HEK293 (cell line): ENCODE results near the gene ITGA5.
A peak's percentile ranks its signal among the peaks of the same experiment; 100 is the strongest.

ENCODE experiments used
- CTCF ChIA-PET: fragments of 350-600 bp; formaldehyde crosslinking; extraction: SDS; loops from one replicate; lab custom pipeline; 2021; ENCODE audit warnings: antibody characterized with exemption; lab: Yijun Ruan, JAX
- POLR2A ChIA-PET: fragments of 300-600 bp; formaldehyde crosslinking; extraction: SDS; loops from one replicate; lab custom pipeline; 2020; ENCODE audit warnings: antibody characterized with exemption, inconsistent platforms; lab: Yijun Ruan, JAX
- H3K27ac ChIP-seq: fragments of 200-500 bp; sonication (Bioruptor generic); 2 replicates; pipeline ENCODE4 v1.5.1; 2014; ENCODE audit warnings: low read depth, low read length, control low read depth, inconsistent platforms; ENCODE audit errors: extremely low read depth
- H3K36me3 ChIP-seq, 2 experiments: fragments of 200-500 bp in 1 of 2; sonication (Bioruptor generic) in 1 of 2; 1 replicate in 1 of 2; 2 replicates in 1 of 2; pipeline ENCODE4 v1.5.1; 2014 to 2017; ENCODE audit warnings: inconsistent platforms in 2 of 2, low read length in 2 of 2; ENCODE audit not compliant: control insufficient read depth in 2 of 2, insufficient read depth in 1 of 2
- H3K4me1 ChIP-seq: fragments of 200-500 bp; sonication (Bioruptor generic); 2 replicates; pipeline ENCODE4 v1.5.1; 2014; ENCODE audit warnings: mild to moderate bottlenecking, low read length, inconsistent platforms; ENCODE audit not compliant: control insufficient read depth, insufficient read depth
- H3K4me3 ChIP-seq: 2 replicates; pipeline ENCODE4 v1.5.1; 2011; ENCODE audit warnings: low read depth, mild to moderate bottlenecking, control low read depth, low read length, moderate library complexity
- H3K9me3 ChIP-seq: fragments of 200-500 bp; sonication (Bioruptor generic); 2 replicates; pipeline ENCODE4 v1.5.1; 2014; ENCODE audit warnings: low read depth, low read length, inconsistent platforms; ENCODE audit not compliant: control insufficient read depth, insufficient read depth
- FEZF1 ChIP-seq: fragments of 450-650 bp; formaldehyde crosslinking; IDR thresholded peaks from 2 replicates; pipeline ENCODE4 v1.5.1; 2016; ENCODE audit warnings: missing biosample characterization, missing genetic modification characterization
- KLF16 ChIP-seq: fragments of 450-650 bp; formaldehyde crosslinking; IDR thresholded peaks from 2 replicates; pipeline ENCODE4 v1.5.1; 2017; ENCODE audit warnings: missing biosample characterization, missing genetic modification characterization
- SCRT2 ChIP-seq: fragments of 450-650 bp; formaldehyde crosslinking; IDR thresholded peaks from 2 replicates; pipeline ENCODE4 v1.5.1; 2016; ENCODE audit warnings: missing biosample characterization, missing genetic modification characterization
- SETDB1 ChIP-seq: IDR thresholded peaks from one replicate; pipeline ENCODE4 v1.6.1; 2017; ENCODE audit warnings: mild to moderate bottlenecking, low read length, moderate library complexity, mixed read lengths; ENCODE audit not compliant: insufficient read length
- ZNF266 ChIP-seq: fragments of 450-650 bp; formaldehyde crosslinking; IDR thresholded peaks from 2 replicates; pipeline ENCODE4 v1.5.1; 2016; ENCODE audit warnings: missing biosample characterization, missing genetic modification characterization, low read depth
- ZNF274 ChIP-seq, 2 experiments: fragments of 200-500 bp in 1 of 2; fragments of 450-650 bp in 1 of 2; sonication (Bioruptor generic) in 1 of 2; formaldehyde crosslinking in 1 of 2; IDR thresholded peaks; 2 replicates each; pipeline versions ENCODE4 v1.5.1 to v1.6.1; 2014 to 2016; ENCODE audit warnings: borderline replicate concordance in 1 of 2, inconsistent platforms in 1 of 2, low read length in 1 of 2, missing biosample characterization in 1 of 2, missing genetic modification characterization in 1 of 2
- ZNF302 ChIP-seq: fragments of 450-650 bp; formaldehyde crosslinking; IDR thresholded peaks from 2 replicates; pipeline ENCODE4 v1.5.1; 2016; ENCODE audit warnings: missing biosample characterization, missing genetic modification characterization, low read depth
- ZNF354C ChIP-seq: fragments of 450-650 bp; formaldehyde crosslinking; IDR thresholded peaks from 2 replicates; pipeline ENCODE4 v1.5.1; 2016; ENCODE audit warnings: missing biosample characterization, missing genetic modification characterization, low read depth, borderline replicate concordance
- ZNF433 ChIP-seq: fragments of 450-650 bp; formaldehyde crosslinking; IDR thresholded peaks from 2 replicates; pipeline ENCODE4 v1.5.1; 2016; ENCODE audit warnings: missing biosample characterization, missing genetic modification characterization, low read depth
- ZNF561 ChIP-seq: fragments of 450-650 bp; IDR thresholded peaks from 2 replicates; pipeline ENCODE4 v1.5.1; 2018; ENCODE audit warnings: missing biosample characterization, missing genetic modification characterization, borderline replicate concordance
- ZNF610 ChIP-seq: fragments of 450-650 bp; formaldehyde crosslinking; IDR thresholded peaks from 2 replicates; pipeline ENCODE4 v1.5.1; 2016; ENCODE audit warnings: missing biosample characterization, missing genetic modification characterization, borderline replicate concordance
- ZNF664 ChIP-seq: fragments of 450-650 bp; formaldehyde crosslinking; IDR thresholded peaks from 2 replicates; pipeline ENCODE4 v1.5.1; 2016; ENCODE audit warnings: missing biosample characterization, missing genetic modification characterization
- ZNF677 ChIP-seq: fragments of 450-650 bp; IDR thresholded peaks from 2 replicates; pipeline ENCODE4 v1.5.0; 2018; ENCODE audit warnings: missing biosample characterization, mild to moderate bottlenecking, missing genetic modification characterization, moderate library complexity
- ZSCAN16 ChIP-seq: fragments of 450-650 bp; formaldehyde crosslinking; IDR thresholded peaks from 2 replicates; pipeline ENCODE4 v1.5.1; 2016; ENCODE audit warnings: missing biosample characterization, missing genetic modification characterization
- TF ChIP-seq, protein P1 (sequence below): fragments of 450-650 bp; IDR thresholded peaks from 2 replicates; pipeline ENCODE4 v1.5.1; 2018; ENCODE audit warnings: missing biosample characterization, mild to moderate bottlenecking, missing genetic modification characterization
- TF ChIP-seq, protein P2 (sequence below): fragments of 450-650 bp; formaldehyde crosslinking; IDR thresholded peaks from 2 replicates; pipeline ENCODE4 v1.5.1; 2016; ENCODE audit warnings: missing biosample characterization, missing genetic modification characterization, low read depth
- TF ChIP-seq, protein P3 (sequence below): fragments of 450-650 bp; formaldehyde crosslinking; IDR thresholded peaks from 2 replicates; pipeline ENCODE4 v1.5.1; 2016; ENCODE audit warnings: missing biosample characterization, missing genetic modification characterization

Gene ITGA5

DNA sequence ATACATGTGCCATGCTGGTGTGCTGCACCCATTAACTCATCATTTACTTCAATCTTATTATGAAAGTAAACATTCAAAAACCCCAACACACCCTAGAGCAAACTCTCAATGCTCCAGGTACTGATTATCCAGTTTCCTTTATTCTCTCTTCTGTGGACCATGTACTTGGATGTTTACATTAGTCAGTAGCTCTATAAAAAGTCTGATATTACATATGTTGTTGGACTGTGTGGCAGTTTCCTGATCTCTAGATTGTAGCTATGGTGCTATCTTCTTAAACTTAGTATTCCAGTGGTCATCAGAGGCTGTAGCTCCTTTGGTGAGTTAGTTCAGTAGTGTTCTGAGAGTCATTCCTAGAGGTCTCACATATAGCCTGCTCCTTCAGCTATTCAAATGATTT lies 25.1 kb upstream of the ITGA5 start:
- Histone ChIP-seq H3K4me1 (no peaks in the 10 kb centered on the region), H3K36me3 (no peaks in the 10 kb centered on the region), H3K27ac (no peak overlapping the region), H3K9me3 (no peaks in the 10 kb centered on the region), H3K4me3 (no peak overlapping the region)
- TF ChIP-seq ZNF561 (tag by site-specific recombination) (no peak), ZSCAN16 (no peak)
- TF ChIP-seq, protein P1, sequence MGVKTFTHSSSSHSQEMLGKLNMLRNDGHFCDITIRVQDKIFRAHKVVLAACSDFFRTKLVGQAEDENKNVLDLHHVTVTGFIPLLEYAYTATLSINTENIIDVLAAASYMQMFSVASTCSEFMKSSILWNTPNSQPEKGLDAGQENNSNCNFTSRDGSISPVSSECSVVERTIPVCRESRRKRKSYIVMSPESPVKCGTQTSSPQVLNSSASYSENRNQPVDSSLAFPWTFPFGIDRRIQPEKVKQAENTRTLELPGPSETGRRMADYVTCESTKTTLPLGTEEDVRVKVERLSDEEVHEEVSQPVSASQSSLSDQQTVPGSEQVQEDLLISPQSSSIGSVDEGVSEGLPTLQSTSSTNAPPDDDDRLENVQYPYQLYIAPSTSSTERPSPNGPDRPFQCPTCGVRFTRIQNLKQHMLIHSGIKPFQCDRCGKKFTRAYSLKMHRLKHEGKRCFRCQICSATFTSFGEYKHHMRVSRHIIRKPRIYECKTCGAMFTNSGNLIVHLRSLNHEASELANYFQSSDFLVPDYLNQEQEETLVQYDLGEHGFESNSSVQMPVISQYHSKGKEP (tag by site-specific recombination) = 0 out of 2 replicates have a peak, but pooled peaks have one; percentile 48
- CTCF ChIA-PET = interaction anchor here (0.6 to 33.6 kb wide), 11 partner anchors 11 to 587 kb away, joined by 3 to 924 read pairs (median 4); no protein-coding TSS in a partner anchor
- POLR2A ChIA-PET = no interaction called here

DNA sequence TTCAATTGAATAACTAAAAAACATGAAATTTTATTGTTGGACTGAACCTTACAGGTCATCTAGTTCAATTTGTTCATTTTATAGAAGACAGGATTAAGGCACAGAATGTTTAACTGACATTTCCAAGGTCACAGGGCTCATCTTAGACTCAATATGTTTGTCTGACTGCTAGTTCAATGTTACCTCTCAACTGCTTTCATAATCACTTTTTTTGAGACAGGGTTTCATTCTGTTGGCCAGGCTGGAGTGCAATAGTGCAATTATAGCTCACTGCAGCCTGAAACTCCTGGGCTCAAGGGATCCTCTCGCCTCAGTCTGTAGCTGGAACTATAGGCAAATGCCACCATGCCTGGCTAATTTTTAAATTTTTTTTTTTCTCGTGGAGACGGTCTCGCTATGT lies 24.4 kb upstream of the ITGA5 start:
- no peaks in the 10 kb centered on the region for H3K9me3 ChIP-seq
- ChIA-PET POLR2A (no interaction called here), CTCF (interaction anchor here (0.6 to 33.6 kb wide), 9 partner anchors 10 to 587 kb away, joined by 3 to 924 read pairs (median 3); no protein-coding TSS in a partner anchor)
- no peaks in the 10 kb centered on the region for H3K4me1 ChIP-seq
- no peak overlapping the region for H3K27ac ChIP-seq
- no peak for TF ChIP-seq KLF16 (tag by site-specific recombination)
- TF ChIP-seq, protein P2, sequence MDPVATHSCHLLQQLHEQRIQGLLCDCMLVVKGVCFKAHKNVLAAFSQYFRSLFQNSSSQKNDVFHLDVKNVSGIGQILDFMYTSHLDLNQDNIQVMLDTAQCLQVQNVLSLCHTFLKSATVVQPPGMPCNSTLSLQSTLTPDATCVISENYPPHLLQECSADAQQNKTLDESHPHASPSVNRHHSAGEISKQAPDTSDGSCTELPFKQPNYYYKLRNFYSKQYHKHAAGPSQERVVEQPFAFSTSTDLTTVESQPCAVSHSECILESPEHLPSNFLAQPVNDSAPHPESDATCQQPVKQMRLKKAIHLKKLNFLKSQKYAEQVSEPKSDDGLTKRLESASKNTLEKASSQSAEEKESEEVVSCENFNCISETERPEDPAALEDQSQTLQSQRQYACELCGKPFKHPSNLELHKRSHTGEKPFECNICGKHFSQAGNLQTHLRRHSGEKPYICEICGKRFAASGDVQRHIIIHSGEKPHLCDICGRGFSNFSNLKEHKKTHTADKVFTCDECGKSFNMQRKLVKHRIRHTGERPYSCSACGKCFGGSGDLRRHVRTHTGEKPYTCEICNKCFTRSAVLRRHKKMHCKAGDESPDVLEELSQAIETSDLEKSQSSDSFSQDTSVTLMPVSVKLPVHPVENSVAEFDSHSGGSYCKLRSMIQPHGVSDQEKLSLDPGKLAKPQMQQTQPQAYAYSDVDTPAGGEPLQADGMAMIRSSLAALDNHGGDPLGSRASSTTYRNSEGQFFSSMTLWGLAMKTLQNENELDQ (tag by site-specific recombination) = no peak
- no peak overlapping the region for H3K4me3 ChIP-seq
- no peaks in the 10 kb centered on the region for H3K36me3 ChIP-seq

DNA sequence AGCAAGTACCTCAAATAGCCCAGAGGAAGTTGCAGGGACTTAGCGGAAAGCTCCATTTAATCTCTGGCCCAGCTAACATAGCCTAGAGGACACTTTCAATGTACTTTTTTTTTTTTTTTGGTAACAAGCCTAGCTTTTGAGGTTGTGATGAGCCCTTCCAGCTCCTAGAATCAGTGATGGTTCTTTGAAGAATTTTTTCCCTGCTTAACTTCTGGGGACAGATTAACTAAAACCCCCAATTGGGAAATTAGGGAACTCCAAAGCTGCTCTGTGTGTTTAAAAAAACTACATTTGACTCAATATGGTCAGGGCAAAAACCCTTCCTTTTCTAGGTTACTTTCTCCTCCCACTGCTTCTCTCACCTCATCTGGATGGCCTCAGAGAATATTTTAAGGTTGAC lies 23.9 kb upstream of the ITGA5 start:
- TF ChIP-seq ZNF266 = no peak
- TF ChIP-seq, protein P3, sequence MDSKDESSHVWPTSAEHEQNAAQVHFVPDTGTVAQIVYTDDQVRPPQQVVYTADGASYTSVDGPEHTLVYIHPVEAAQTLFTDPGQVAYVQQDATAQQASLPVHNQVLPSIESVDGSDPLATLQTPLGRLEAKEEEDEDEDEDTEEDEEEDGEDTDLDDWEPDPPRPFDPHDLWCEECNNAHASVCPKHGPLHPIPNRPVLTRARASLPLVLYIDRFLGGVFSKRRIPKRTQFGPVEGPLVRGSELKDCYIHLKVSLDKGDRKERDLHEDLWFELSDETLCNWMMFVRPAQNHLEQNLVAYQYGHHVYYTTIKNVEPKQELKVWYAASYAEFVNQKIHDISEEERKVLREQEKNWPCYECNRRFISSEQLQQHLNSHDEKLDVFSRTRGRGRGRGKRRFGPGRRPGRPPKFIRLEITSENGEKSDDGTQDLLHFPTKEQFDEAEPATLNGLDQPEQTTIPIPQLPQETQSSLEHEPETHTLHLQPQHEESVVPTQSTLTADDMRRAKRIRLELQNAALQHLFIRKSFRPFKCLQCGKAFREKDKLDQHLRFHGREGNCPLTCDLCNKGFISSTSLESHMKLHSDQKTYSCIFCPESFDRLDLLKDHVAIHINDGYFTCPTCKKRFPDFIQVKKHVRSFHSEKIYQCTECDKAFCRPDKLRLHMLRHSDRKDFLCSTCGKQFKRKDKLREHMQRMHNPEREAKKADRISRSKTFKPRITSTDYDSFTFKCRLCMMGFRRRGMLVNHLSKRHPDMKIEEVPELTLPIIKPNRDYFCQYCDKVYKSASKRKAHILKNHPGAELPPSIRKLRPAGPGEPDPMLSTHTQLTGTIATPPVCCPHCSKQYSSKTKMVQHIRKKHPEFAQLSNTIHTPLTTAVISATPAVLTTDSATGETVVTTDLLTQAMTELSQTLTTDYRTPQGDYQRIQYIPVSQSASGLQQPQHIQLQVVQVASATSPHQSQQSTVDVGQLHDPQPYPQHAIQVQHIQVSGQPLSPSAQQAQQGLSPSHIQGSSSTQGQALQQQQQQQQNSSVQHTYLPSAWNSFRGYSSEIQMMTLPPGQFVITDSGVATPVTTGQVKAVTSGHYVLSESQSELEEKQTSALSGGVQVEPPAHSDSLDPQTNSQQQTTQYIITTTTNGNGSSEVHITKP (tag by site-specific recombination) = 0 out of 2 replicates have a peak, but pooled peaks have one; percentile 12
- H3K4me3 ChIP-seq = no peak overlapping the region
- ChIA-PET POLR2A (no interaction called here), CTCF (interaction anchor here (0.7 to 33.6 kb wide), 9 partner anchors 11 to 224 kb away, joined by 3 to 924 read pairs (median 4); no protein-coding TSS in a partner anchor)
- H3K4me1 ChIP-seq = no peaks in the 10 kb centered on the region
- H3K36me3 ChIP-seq = no peaks in the 10 kb centered on the region
- no peaks in the 10 kb centered on the region for H3K9me3 ChIP-seq
- no peak overlapping the region for H3K27ac ChIP-seq

DNA sequence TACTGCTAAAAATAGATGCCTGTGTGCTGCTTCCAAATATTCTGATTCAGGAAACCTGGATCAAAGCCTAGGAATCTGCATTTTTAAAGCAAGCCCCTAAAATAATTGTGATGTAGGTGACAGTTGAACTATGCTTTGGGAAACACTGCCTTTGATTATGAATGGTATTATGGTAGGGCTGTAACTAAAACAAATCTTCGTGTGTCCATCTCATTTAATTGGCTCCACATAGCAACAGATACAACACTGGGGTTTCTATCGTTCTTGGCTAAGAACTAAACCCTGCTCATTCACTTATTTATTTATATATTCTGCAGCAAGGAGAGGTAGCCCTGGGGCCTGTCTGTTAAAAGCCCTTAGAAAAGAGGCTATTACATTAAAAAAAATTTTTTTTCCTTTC lies 23.0 kb upstream of the ITGA5 start:
- ChIA-PET POLR2A (no interaction called here), CTCF (interaction anchor here (1.0 to 33.6 kb wide), 5 partner anchors 10 to 63 kb away, joined by 3 to 924 read pairs (median 33); partner anchors contain the start of gene ITGA5)
- H3K27ac ChIP-seq = no peak overlapping the region
- H3K9me3 ChIP-seq = no peaks in the 10 kb centered on the region
- H3K36me3 ChIP-seq = no peaks in the 10 kb centered on the region
- TF ChIP-seq ZNF664 (tag by site-specific recombination) = peak; percentile 93
- no peak for TF ChIP-seq ZNF433 (tag by site-specific recombination)
- 0 out of 2 replicates have a peak, but pooled peaks have one; percentile 11 for TF ChIP-seq SCRT2 (tag by site-specific recombination)
- TF ChIP-seq FEZF1 (tag by site-specific recombination) = no peak
- TF ChIP-seq ZNF274 (IDR thresholded peaks at IDR 0.05; ENCODE audit: low read length) = no peak
- TF ChIP-seq ZNF274 (tag by site-specific recombination; IDR thresholded peaks at IDR 0.05; ENCODE audit: borderline replicate concordance) = no peak
- TF ChIP-seq SETDB1 = no peak
- no peak for TF ChIP-seq ZNF302
- TF ChIP-seq ZNF354C (tag by site-specific recombination) = no peak
- no peak for TF ChIP-seq ZNF677 (tag by site-specific recombination)
- no peak for TF ChIP-seq ZNF610 (tag by site-specific recombination)
- H3K4me1 ChIP-seq = no peaks in the 10 kb centered on the region
- no peak overlapping the region for H3K4me3 ChIP-seq
